ENCODE measurements around the gene WFIKKN2.

Gene WFIKKN2

GRCh38 chr17:50794361-50794760 lies 41.0 kb upstream of the WFIKKN2 start:
- DNase-seq (ENCODE audit: low read depth) = no peak
- no peak for TF ChIP-seq CTCF (IDR thresholded peaks at IDR 0.05; ENCODE audit: insufficient read depth, low read depth, low read length, missing control alignments)
- no peak overlapping the region for H3K4me3 ChIP-seq (ENCODE audit: low read length)

GRCh38 chr17:50797135-50797810 lies 38.1 kb upstream of the WFIKKN2 start:
- no peak for TF ChIP-seq CTCF (IDR thresholded peaks at IDR 0.05; ENCODE audit: insufficient read depth, low read depth, low read length, missing control alignments)
- DNase-seq (ENCODE audit: low read depth) = no peak
- no peak overlapping the region for H3K4me3 ChIP-seq (ENCODE audit: low read length)

- DNase-seq (ENCODE audit: low read depth) = peak; percentile 95
- peak; percentile 2 for TF ChIP-seq CTCF (IDR thresholded peaks at IDR 0.05; ENCODE audit: insufficient read depth, low read depth, low read length, missing control alignments)
- H3K4me3 ChIP-seq (ENCODE audit: low read length) = no peak overlapping the region
Observed at GRCh38 chr17:50798424-50799288, 36.7 kb upstream of the WFIKKN2 start.

GRCh38 chr17:50799582-50799981 lies 35.8 kb upstream of the WFIKKN2 start:
- no peak overlapping the region for H3K4me3 ChIP-seq (ENCODE audit: low read length)
- no peak for TF ChIP-seq CTCF (IDR thresholded peaks at IDR 0.05; ENCODE audit: insufficient read depth, low read depth, low read length, missing control alignments)
- no peak for DNase-seq (ENCODE audit: low read depth)

- no peak for DNase-seq (ENCODE audit: low read depth)
- no peak overlapping the region for H3K4me3 ChIP-seq (ENCODE audit: low read length)
- TF ChIP-seq CTCF (IDR thresholded peaks at IDR 0.05; ENCODE audit: insufficient read depth, low read depth, low read length, missing control alignments) = no peak
Observed at GRCh38 chr17:50800196-50800700, 35.1 kb upstream of the WFIKKN2 start.

- no peak overlapping the region for H3K4me3 ChIP-seq (ENCODE audit: low read length)
- no peak for TF ChIP-seq CTCF (IDR thresholded peaks at IDR 0.05; ENCODE audit: insufficient read depth, low read depth, low read length, missing control alignments)
- no peak for DNase-seq (ENCODE audit: low read depth)
Observed at GRCh38 chr17:50802609-50803571, 32.5 kb upstream of the WFIKKN2 start.

Data from epithelial cell of esophagus (primary cell).